Measurements from ENCODE around the gene POLR1A.
A peak's percentile ranks its signal among the peaks of the same experiment; 100 is the strongest.

The POLR1A gene

GRCh38 chr2:86123328-86123925, 17.7 kb upstream of the POLR1A start:
- FAIRE-seq, result no peak
- DNase-seq (ENCODE audit: insufficient read length, low spot score), result no peak
- no peak for TF ChIP-seq POLR2A (IDR thresholded peaks at IDR 0.05; ENCODE audit: low read depth, low read length)

DNA sequence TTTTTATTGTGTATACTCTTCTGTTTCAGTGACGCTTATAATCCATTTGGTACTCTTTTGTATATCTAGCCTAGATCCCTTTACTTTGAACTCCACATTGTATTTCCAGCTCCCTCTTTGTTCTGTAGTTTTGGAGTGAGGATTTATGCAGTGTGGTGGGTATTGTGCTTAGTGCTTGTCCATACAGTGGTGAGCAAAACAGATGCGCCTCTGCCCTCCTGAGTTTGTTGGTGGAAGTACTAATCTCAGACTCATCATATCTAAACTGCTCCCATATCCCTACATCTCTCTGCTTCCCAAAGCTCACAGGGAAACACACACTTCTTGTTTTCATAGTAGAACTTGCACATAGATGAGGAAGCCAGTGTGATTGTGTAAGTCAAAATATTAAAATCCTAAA, 12.4 kb upstream of the POLR1A start:
- TF ChIP-seq POLR2A (IDR thresholded peaks at IDR 0.05; ENCODE audit: low read depth, low read length), result no peak
- no peak for FAIRE-seq
- no peak for DNase-seq (ENCODE audit: insufficient read length, low spot score)

DNA sequence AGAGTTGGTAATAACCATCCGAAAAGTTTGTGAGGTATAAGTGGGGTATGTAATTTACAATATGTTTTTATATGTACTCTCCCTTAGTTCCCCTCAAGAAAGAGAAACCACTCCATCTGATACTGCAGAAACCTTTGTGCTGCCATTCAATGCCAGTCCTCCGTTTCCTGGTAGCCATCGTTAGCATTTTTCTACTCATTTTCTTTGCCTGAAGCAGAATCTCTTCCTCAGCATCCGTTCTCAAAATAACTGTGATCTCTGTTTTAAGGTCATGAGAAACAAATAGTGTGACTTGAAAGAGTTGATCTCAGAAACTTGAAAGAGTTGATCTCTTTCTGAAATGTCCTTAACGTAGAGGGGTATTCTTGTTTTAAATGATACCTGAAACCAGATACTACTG, 1.3 kb upstream of the POLR1A start:
- TF ChIP-seq POLR2A (IDR thresholded peaks at IDR 0.05; ENCODE audit: low read depth, low read length), result no peak
- peak; percentile 72 for FAIRE-seq
- DNase-seq (ENCODE audit: insufficient read length, low spot score), result no peak

DNA sequence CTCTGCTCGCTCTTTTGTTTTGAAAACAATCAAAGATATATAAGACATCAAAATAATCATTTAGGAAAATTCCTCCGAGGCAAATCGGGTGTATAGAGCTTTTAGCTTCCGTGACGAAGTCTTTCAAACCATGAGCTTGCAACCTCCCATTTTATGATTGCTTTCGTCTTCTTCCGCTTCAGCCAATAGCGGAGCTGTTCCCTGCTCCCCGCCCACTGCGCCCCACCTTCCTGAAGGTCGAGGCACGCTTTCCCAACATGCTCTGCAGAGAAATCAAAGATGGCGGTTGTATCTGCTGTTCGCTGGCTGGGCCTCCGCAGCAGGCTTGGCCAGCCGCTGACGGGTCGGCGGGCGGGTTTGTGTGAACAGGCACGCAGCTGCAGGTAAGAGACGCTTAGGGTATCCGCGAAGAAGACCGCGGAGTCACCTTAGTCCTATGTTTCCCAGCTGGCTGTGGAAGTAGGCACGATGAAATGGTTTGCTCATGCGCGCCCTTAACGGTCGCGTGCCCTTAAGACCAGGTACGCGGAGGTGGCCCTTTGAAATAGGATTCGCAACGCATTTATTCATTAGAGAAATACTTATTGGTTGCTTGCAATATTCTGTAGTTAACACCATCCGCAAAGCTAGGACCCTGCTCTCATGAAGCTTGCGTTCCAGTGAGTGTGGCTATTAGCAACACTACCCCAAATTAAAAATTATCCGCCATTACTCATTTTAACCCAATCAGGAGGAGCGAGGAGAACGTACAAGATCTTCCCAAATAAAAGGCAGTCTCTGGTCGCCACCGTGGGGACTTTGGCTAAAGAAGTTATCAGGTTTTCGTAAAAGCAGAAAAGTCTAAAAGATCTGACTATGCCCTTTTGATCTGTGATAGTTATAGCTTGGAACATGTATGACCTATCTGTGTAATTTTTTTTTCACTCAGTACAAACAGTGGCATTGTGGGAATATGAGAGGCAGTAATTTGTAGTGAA, 571 bp upstream of the POLR1A start, which contains the start of gene PTCD3:
PTCD3 (plus strand) TSS at position 267 of the 977 bp plus-strand sequence; CDS start at position 280, 13 bp downstream.
- peak; percentile 96 for FAIRE-seq
- DNase-seq (ENCODE audit: insufficient read length, low spot score), result peak; percentile 69
- TF ChIP-seq POLR2A (IDR thresholded peaks at IDR 0.05; ENCODE audit: low read depth, low read length), result peak; percentile 85

DNA sequence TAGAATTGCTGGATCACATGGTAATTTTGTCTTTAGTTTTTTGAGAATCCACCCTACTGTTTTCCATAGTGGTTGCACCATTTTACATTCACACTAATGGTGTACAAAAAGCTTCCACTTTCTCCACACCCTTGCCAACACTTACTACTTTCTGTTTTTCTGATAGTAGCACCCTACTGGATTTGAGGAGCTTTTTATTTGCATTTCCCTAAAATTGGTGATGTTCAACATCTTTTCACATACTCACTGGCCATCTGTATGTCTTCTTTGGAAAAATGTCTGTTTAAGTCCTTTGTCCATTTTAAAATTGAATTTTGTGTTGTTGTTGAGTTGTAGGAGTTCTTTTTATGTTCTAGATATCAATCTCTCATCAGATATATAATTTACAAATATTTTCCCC, 3.5 kb downstream of the POLR1A start:
- FAIRE-seq (no peak), DNase-seq (ENCODE audit: insufficient read length, low spot score) (no peak)
- TF ChIP-seq POLR2A (IDR thresholded peaks at IDR 0.05; ENCODE audit: low read depth, low read length), result no peak

- DNase-seq (ENCODE audit: insufficient read length, low spot score) (no peak), FAIRE-seq (no peak)
- no peak for TF ChIP-seq POLR2A (IDR thresholded peaks at IDR 0.05; ENCODE audit: low read depth, low read length)
Measured at GRCh38 chr2:86097913-86098312, 7.8 kb downstream of the POLR1A start.

DNA sequence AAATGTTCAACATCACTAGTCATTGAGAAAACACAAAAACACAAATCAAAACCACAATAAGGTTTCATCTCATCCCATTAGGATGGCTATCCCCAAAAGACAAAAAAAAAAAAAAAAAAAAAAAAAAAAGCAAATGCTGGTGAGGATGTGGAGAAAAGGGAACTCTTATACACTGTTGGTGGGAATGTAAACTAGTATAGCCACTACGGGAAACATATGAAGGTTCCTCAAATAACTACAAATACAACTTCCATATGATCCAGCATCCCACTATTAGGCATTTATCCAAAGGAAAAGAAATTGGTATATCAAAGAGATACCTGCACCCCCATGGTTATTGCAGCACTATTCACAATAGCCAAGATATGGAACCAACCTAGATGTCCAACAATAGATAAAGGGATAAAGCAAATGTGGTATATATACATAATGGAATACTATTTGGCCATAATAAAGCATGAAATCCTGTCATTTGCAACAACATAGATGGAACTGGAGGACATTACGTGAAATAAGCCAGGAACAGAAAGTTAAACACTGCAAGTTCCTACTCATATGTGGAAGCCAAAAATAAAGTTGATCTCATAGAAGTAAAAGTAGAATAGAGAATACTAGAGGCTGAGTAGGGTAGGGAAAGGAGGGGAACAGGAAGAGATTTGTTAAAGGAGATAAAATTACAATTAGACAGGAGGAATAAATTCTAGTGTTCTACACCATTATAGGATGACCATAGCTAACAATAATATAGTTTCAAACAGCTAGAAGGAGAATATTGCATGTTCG, 8.4 kb downstream of the POLR1A start:
- no peak for FAIRE-seq
- no peak for TF ChIP-seq POLR2A (IDR thresholded peaks at IDR 0.05; ENCODE audit: low read depth, low read length)
- DNase-seq (ENCODE audit: insufficient read length, low spot score), result no peak

GRCh38 chr2:86094229-86094628, 11.5 kb downstream of the POLR1A start:
- no peak for DNase-seq (ENCODE audit: insufficient read length, low spot score)
- TF ChIP-seq POLR2A (IDR thresholded peaks at IDR 0.05; ENCODE audit: low read depth, low read length), result no peak
- FAIRE-seq, result no peak

DNA sequence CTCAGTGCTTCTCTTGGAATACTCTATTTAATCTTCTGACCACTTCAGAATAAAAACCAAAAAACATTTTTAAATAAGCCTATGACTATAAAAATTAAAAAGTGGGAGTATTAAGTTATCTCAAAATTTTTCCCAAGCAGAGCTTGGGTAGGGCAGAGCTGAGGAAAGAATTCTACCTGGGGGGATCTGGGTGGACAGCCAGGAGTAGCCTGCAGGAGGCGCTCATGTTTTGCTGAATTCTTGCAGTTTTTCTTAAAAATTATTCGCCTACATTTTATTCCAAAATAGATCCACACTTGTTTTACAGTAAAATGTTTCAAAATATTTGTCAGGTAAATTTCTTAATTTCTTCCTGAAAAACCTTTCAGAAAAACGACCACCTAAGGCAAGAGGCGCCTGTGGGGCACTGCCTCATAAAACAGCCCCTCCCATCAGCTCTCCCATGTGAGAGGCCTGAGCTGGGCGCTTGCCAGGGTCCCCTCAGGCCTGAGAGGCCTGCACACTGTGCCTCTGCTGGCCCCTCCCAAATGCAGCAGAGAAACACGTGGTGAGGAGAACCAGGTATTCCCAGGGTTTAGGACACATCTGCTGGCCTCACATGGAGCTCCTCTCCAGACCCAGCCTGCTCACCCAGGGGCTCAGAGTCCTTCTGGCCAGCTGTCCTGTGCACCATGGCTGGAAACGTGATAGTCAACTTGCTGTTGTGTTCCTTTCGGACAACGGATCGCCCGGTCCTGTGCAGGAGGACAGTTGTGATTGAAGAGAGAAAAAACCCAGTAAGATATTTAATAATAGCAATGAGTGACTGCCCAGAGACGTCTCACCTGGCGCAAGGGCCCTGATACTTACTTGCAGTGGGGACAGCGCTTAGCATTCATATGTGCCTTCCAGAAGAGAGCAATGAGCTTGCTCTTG, 17.5 kb downstream of the POLR1A start:
- FAIRE-seq (no peak), DNase-seq (ENCODE audit: insufficient read length, low spot score) (no peak)
- TF ChIP-seq POLR2A (IDR thresholded peaks at IDR 0.05; ENCODE audit: low read depth, low read length), result no peak

GRCh38 chr2:86082756-86083155, 22.9 kb downstream of the POLR1A start:
- TF ChIP-seq POLR2A (IDR thresholded peaks at IDR 0.05; ENCODE audit: low read depth, low read length), result no peak
- DNase-seq (ENCODE audit: insufficient read length, low spot score) (no peak), FAIRE-seq (no peak)

GRCh38 chr2:86081724-86082123, 24.0 kb downstream of the POLR1A start:
- DNase-seq (ENCODE audit: insufficient read length, low spot score) (no peak), FAIRE-seq (no peak)
- no peak for TF ChIP-seq POLR2A (IDR thresholded peaks at IDR 0.05; ENCODE audit: low read depth, low read length)

GRCh38 chr2:86079981-86080911, 25.4 kb downstream of the POLR1A start:
- TF ChIP-seq POLR2A (IDR thresholded peaks at IDR 0.05; ENCODE audit: low read depth, low read length), result no peak
- DNase-seq (ENCODE audit: insufficient read length, low spot score) (peak; percentile 37), FAIRE-seq (no peak)
